SU-DHL-6 (cell line): ENCODE measurements around the gene KIF16B.

Source experiments
- H2AFZ ChIP-seq: fragments of 200-600 bp; sonication (generic); 2 replicates; pipeline ENCODE4 v1.6.1; 2014; ENCODE audit warnings: low read depth, mild to moderate bottlenecking, moderate library complexity, mixed read lengths, antibody characterized with exemption, low read length; ENCODE audit not compliant: severe bottlenecking
- H3F3A ChIP-seq: fragments of 200-600 bp; shearing (Covaris generic); 2 replicates; pipeline ENCODE4 v1.6.0; 2016; ENCODE audit warnings: antibody characterized with exemption, mild to moderate bottlenecking; ENCODE audit not compliant: insufficient read depth
- H3K27ac ChIP-seq: fragments of 200-600 bp; sonication (generic); 2 replicates; pipeline ENCODE4 v1.5.1; 2016; ENCODE audit warnings: low read depth, mild to moderate bottlenecking, low read length, moderate library complexity, mixed read lengths
- H3K27me3 ChIP-seq: fragments of 200-600 bp; sonication (generic), shearing (Covaris generic); 2 replicates; pipeline ENCODE4 v1.6.0; 2014; ENCODE audit warnings: mild to moderate bottlenecking, low read length
- H3K36me3 ChIP-seq: fragments of 200-600 bp; sonication (generic); 2 replicates; pipeline ENCODE4 v1.6.1; 2014; ENCODE audit warnings: mild to moderate bottlenecking, low read length, mixed read lengths
- H3K4me2 ChIP-seq: fragments of 300-600, 200-600 bp; shearing (Covaris generic), sonication (generic); 2 replicates; pipeline ENCODE4 v1.6.0; 2014; ENCODE audit warnings: low read length, low read depth, mild to moderate bottlenecking; ENCODE audit not compliant: poor library complexity, severe bottlenecking
- H3K4me3 ChIP-seq: fragments of 200-600 bp; sonication (generic); 2 replicates; pipeline ENCODE4 v1.5.1; 2014; ENCODE audit warnings: antibody characterized with exemption, low read length, mild to moderate bottlenecking, mixed read lengths; ENCODE audit not compliant: insufficient read depth, poor library complexity, severe bottlenecking
- H3K79me2 ChIP-seq: fragments of 200-600 bp; sonication (generic); 2 replicates; pipeline ENCODE4 v1.6.1; 2014; ENCODE audit warnings: mild to moderate bottlenecking, low read length, moderate library complexity; ENCODE audit not compliant: insufficient read depth
- H3K9ac ChIP-seq: fragments of 200-600 bp; sonication (generic); 2 replicates; pipeline ENCODE4 v1.7.0; 2014; ENCODE audit warnings: mild to moderate bottlenecking, low read length
- H3K9me2 ChIP-seq: fragments of 200-600 bp; sonication (generic); replicated peaks from 2 replicates; pipeline ENCODE4 v1.6.1; 2014; ENCODE audit warnings: low read length; ENCODE audit not compliant: insufficient read depth
- H3K9me3 ChIP-seq: fragments of 200-600 bp; sonication (generic); 2 replicates; pipeline ENCODE4 v1.6.1; 2014; ENCODE audit warnings: low read length, mixed read lengths; ENCODE audit not compliant: insufficient read depth
- H4K20me1 ChIP-seq: fragments of 200-600 bp; sonication (generic); 2 replicates; pipeline ENCODE4 v1.6.1; 2014; ENCODE audit warnings: low read depth, mild to moderate bottlenecking, antibody characterized with exemption, low read length, moderate library complexity, mixed read lengths
- EZH2phosphoT487 ChIP-seq: fragments of 200-600 bp; sonication (generic), shearing (Covaris generic); conservative IDR thresholded peaks from 2 replicates; pipeline ENCODE4 v1.6.1; 2018; ENCODE audit warnings: mild to moderate bottlenecking, antibody characterized with exemption, low read length, moderate library complexity, mixed read lengths
- TF ChIP-seq, protein P1 (sequence below): fragments of 200-600 bp; sonication (generic); IDR thresholded peaks from one replicate; pipeline ENCODE4 v1.5.1; 2017; ENCODE audit warnings: antibody characterized with exemption, mild to moderate bottlenecking, low read length, moderate library complexity; ENCODE audit not compliant: insufficient read depth, poor library complexity, severe bottlenecking

KIF16B gene

DNA sequence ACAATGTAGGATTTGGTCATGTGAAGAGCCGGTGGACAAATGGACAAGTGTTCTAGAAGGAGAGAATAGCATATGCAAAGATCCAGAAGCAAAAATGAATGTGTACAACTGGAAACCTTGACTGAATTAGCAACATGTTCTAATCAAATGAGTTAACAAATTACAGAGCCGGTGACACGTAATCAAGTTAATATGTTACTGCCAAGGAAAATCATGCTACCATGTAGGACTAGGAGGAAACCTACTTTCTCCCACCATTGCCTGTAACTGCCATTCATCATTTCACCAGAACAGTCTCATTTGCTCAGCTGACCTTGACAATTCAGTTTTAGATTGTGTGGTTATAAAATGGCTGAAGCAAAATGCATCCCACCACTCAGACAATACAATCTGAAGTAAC is 179.4 kb downstream of the KIF16B start:
- TF ChIP-seq EZH2phosphoT487: no peak
- TF ChIP-seq, protein P1, sequence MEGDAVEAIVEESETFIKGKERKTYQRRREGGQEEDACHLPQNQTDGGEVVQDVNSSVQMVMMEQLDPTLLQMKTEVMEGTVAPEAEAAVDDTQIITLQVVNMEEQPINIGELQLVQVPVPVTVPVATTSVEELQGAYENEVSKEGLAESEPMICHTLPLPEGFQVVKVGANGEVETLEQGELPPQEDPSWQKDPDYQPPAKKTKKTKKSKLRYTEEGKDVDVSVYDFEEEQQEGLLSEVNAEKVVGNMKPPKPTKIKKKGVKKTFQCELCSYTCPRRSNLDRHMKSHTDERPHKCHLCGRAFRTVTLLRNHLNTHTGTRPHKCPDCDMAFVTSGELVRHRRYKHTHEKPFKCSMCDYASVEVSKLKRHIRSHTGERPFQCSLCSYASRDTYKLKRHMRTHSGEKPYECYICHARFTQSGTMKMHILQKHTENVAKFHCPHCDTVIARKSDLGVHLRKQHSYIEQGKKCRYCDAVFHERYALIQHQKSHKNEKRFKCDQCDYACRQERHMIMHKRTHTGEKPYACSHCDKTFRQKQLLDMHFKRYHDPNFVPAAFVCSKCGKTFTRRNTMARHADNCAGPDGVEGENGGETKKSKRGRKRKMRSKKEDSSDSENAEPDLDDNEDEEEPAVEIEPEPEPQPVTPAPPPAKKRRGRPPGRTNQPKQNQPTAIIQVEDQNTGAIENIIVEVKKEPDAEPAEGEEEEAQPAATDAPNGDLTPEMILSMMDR: no peak
- Histone ChIP-seq H3K27ac (no peak overlapping the region), H4K20me1 (no peaks in the 10 kb centered on the region), H3K4me3 (no peak overlapping the region), H3K9ac (no peak overlapping the region), H3K4me2 (no peak overlapping the region), H3K27me3 (no peaks in the 10 kb centered on the region), H3K9me2 (no peaks in the 10 kb centered on the region), H2AFZ (no peak overlapping the region), H3K9me3 (no peaks in the 10 kb centered on the region), H3K36me3 (no peaks in the 10 kb centered on the region), H3K79me2 (no peaks in the 10 kb centered on the region), H3F3A (no peaks in the 10 kb centered on the region)

DNA sequence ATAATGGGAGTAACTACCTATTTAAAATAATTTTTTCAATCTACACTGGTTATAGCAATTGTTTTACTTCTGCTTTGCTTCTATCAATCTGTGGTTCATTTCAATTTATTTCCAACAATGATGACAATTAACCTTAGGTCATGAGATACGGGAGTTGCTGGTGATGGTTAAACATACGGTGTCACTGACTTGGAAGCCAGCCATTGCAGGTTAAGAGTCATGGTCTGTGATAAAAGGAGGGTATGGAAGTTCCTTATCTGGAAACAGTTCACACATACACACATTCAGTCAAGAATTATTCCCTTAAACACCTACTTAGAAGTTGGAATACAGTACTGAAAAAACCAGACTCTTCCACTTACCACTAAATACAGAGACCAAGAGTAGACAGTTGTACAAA is 180.0 kb downstream of the KIF16B start:
- Histone ChIP-seq H4K20me1 (no peaks in the 10 kb centered on the region), H3K9me2 (no peaks in the 10 kb centered on the region), H3K9ac (no peak overlapping the region), H3K79me2 (no peaks in the 10 kb centered on the region), H2AFZ (no peak overlapping the region), H3K9me3 (no peaks in the 10 kb centered on the region), H3K36me3 (no peaks in the 10 kb centered on the region), H3F3A (no peaks in the 10 kb centered on the region), H3K27ac (no peak overlapping the region), H3K4me2 (no peak overlapping the region), H3K4me3 (no peak overlapping the region), H3K27me3 (no peaks in the 10 kb centered on the region)
- no peak for TF ChIP-seq EZH2phosphoT487
- TF ChIP-seq, protein P1: no peak

DNA sequence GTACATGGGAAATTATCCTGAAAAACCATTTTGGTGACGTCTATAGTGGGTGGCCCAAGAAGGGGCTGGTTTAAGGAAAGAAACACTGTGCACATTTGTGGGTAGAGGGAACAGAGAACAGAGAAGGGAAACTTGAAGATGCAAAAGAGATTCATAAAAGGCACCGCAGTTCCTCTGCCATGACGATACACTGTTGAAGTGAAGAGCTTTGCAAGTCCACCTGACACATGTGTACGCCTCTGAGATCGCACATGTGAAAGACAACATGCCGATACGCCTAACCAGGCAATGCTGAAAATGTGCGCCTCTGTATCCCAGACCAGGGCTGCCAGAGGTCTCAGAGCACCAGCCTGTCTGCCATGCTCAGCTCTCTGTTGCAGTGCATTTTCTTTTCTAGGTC is 180.9 kb downstream of the KIF16B start:
- Histone ChIP-seq H3K9me2 (no peaks in the 10 kb centered on the region), H3F3A (no peaks in the 10 kb centered on the region), H3K27ac (no peak overlapping the region), H3K9ac (no peak overlapping the region), H3K36me3 (no peaks in the 10 kb centered on the region), H3K4me3 (no peak overlapping the region), H2AFZ (no peak overlapping the region), H3K4me2 (no peak overlapping the region), H3K27me3 (no peaks in the 10 kb centered on the region), H3K79me2 (no peaks in the 10 kb centered on the region), H3K9me3 (no peaks in the 10 kb centered on the region), H4K20me1 (no peaks in the 10 kb centered on the region)
- TF ChIP-seq, protein P1: no peak
- no peak for TF ChIP-seq EZH2phosphoT487
